ENCODE data around the gene SETD6. TPM values are rescaled to one million over a fixed set of nuclear protein-coding genes. Genes with fewer than 3 reads are reported as not detected.

The SETD6 gene
- total and polyA plus RNA-seq, 9 of the 15 experiments (the other 6 are each of a cell fraction or from before 2014, with no cell fraction given): 9.2 to 40.9 (median 19.8) TPM

DNA sequence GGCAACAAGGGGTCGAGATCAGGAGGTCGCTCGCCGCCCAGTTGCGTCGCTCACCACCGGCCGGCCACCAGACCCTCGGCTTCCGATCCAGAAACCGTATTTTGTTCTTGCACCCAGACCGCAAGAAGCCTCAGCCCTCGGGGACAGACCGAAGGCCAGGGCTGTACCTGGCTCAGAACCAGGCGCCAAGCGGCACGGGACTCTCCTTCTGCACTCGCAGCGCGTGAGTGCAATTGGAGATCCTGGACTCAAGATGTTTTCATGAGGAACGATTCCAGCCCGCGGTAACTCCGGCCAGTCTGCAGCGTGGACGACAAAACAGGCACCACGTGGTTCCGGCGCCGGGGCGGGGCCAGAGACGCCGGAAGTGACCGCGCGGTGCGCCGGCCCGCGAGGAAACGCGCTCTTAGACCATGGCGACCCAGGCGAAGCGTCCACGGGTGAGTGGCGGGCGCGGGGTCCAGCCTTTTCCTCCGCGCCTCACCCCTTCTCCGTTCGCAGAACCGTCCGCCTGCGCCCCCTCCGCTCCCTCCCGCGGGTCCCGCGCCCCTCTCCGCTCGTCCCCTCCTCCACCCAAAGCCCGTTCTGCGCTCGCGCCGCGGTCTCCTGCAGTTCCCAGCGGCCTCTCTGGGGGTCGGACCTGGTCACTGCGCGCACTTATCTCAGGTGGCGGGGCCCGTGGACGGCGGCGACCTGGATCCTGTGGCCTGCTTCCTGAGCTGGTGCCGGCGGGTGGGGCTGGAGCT lies at the start of gene SETD6 (continued):
- TF ChIP-seq ZKSCAN1 (IDR thresholded peaks at IDR 0.05; ENCODE audit: low read depth, low read length) (0 out of 2 replicates have a peak, but pooled peaks have one; percentile 18), NBN (IDR thresholded peaks at IDR 0.05; ENCODE audit: low read depth) (no peak), RAD51 (IDR thresholded peaks at IDR 0.05; ENCODE audit: borderline replicate concordance, low read depth) (peak; percentile 87), ELF4 (CRISPR knock-in tag; IDR thresholded peaks at IDR 0.05) (no peak), NRF1 (conservative IDR thresholded peaks at IDR 0.05 in 1 of 2, IDR thresholded peaks at IDR 0.05 in 1 of 2) (peak; percentile 82 to 85), YY1 (IDR thresholded peaks at IDR 0.05; ENCODE audit: borderline replicate concordance in 1 of 3, control insufficient read depth in 1 of 3, extremely low read depth in 1 of 3, insufficient read depth in 3 of 3, insufficient read length in 1 of 3, insufficient replicate concordance in 2 of 3, low read depth in 1 of 3, low read length in 2 of 3) (peak in 2 of 3 experiments; percentile 55 to 86), RBFOX2 (IDR thresholded peaks at IDR 0.05; ENCODE audit: low read depth, low read length) (peak; percentile 92), RFX7 (CRISPR knock-in tag; IDR thresholded peaks at IDR 0.05) (no peak), LCOR (CRISPR knock-in tag; IDR thresholded peaks at IDR 0.05) (peak; percentile 82), SIN3A (IDR thresholded peaks at IDR 0.05; ENCODE audit: borderline replicate concordance in 2 of 2, control insufficient read depth in 1 of 2, low read depth in 2 of 2, low read length in 2 of 2) (peak; percentile 92 to 94), POLR2A (conservative IDR thresholded peaks at IDR 0.05) (peak; percentile 88), KDM5B (IDR thresholded peaks at IDR 0.05; ENCODE audit: insufficient replicate concordance, low read depth, low read length) (peak; percentile 79), PHF8 (IDR thresholded peaks at IDR 0.05; ENCODE audit: borderline replicate concordance, low read length) (peak; percentile 80), USF2 (CRISPR knock-in tag; IDR thresholded peaks at IDR 0.05) (peak; percentile 91), ZBTB33 (CRISPR knock-in tag; IDR thresholded peaks at IDR 0.05) (peak; percentile 62), POLR2AphosphoS5 (IDR thresholded peaks at IDR 0.05; ENCODE audit: control insufficient read depth, insufficient read depth, low read depth, low read length) (peak; percentile 48; the same call in 1 of the 2 replicates), PHF21A (IDR thresholded peaks at IDR 0.05; ENCODE audit: borderline replicate concordance, low read depth) (no peak), ZNF24 (IDR thresholded peaks at IDR 0.05) (no peak)
- TF ChIP-seq, protein P1, sequence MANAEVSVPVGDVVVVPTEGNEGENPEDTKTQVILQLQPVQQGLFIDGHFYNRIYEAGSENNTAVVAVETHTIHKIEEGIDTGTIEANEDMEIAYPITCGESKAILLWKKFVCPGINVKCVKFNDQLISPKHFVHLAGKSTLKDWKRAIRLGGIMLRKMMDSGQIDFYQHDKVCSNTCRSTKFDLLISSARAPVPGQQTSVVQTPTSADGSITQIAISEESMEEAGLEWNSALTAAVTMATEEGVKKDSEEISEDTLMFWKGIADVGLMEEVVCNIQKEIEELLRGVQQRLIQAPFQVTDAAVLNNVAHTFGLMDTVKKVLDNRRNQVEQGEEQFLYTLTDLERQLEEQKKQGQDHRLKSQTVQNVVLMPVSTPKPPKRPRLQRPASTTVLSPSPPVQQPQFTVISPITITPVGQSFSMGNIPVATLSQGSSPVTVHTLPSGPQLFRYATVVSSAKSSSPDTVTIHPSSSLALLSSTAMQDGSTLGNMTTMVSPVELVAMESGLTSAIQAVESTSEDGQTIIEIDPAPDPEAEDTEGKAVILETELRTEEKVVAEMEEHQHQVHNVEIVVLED (CRISPR knock-in tag; IDR thresholded peaks at IDR 0.05): peak; percentile 69; the same call in 1 of the 2 replicates
- TF ChIP-seq, protein P2, sequence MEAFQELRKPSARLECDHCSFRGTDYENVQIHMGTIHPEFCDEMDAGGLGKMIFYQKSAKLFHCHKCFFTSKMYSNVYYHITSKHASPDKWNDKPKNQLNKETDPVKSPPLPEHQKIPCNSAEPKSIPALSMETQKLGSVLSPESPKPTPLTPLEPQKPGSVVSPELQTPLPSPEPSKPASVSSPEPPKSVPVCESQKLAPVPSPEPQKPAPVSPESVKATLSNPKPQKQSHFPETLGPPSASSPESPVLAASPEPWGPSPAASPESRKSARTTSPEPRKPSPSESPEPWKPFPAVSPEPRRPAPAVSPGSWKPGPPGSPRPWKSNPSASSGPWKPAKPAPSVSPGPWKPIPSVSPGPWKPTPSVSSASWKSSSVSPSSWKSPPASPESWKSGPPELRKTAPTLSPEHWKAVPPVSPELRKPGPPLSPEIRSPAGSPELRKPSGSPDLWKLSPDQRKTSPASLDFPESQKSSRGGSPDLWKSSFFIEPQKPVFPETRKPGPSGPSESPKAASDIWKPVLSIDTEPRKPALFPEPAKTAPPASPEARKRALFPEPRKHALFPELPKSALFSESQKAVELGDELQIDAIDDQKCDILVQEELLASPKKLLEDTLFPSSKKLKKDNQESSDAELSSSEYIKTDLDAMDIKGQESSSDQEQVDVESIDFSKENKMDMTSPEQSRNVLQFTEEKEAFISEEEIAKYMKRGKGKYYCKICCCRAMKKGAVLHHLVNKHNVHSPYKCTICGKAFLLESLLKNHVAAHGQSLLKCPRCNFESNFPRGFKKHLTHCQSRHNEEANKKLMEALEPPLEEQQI (IDR thresholded peaks at IDR 0.05): no peak
